ENCODE data around the gene MAD1L1.

Gene MAD1L1

GRCh38 chr7:1856161-1856887 lies 376.4 kb downstream of the MAD1L1 start:
- no peak for DNase-seq (ENCODE audit: low read depth in 1 of 2, low spot score in 1 of 2)

DNA sequence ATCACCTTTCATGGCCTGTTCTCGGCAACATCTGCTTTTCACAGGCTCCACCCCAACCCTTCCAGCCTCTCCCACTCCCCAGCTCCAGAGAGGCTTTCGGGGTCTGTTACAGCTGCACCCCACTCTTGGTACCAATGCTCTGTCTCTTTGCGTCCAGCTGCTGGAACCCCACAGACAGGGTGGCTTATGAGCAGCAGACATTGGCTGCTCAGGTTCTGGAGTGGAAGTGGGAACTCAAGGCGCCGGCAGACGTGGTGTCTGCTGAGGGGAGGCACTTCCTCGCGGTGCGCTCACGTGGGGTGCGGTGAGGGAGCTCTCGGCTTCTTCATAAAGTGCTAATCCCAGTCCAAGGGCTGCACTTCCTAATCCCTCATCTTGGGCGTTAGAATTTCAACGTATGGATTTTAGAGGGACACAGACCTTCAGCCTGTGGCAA lies 377.0 kb downstream of the MAD1L1 start:
- DNase-seq (ENCODE audit: low read depth in 1 of 2, low spot score in 1 of 2): no peak

GRCh38 chr7:1854866-1855724 lies 377.6 kb downstream of the MAD1L1 start:
- no peak for DNase-seq (ENCODE audit: low read depth in 1 of 2, low spot score in 1 of 2)

- DNase-seq (ENCODE audit: low read depth in 1 of 2, low spot score in 1 of 2): no peak
These were observed 378.5 kb downstream of the MAD1L1 start for GRCh38 chr7:1853986-1854865.

DNA sequence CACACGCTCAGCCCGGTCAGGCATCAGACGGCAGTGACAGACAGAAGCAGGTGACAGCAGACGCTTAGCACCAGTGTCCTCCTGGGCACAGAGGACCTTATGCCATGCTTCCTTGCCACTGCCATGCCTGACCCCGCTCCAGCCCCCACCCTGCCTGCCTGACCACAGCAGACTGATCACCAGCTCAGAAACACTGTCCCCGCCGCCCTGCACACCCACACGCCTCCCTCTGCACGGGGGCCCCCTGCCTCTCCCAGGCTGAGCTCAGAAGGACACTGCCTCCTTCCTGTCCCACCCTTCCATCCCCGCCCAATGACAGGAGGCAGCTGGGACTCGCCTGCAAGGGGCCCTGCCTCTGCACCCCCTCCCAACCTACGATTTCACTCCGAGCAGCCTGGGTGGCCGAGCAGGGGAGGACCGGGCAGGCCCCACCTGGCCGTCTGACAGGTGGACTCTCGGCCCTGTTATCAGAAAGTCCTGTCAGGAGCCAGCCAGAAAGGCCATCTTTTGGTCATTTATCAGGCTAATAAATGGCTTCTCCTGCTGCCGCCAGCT lies 379.2 kb downstream of the MAD1L1 start:
- no peak for DNase-seq (ENCODE audit: low read depth in 1 of 2, low spot score in 1 of 2)

- no peak for DNase-seq (ENCODE audit: low read depth in 1 of 2, low spot score in 1 of 2)
These were observed 380.0 kb downstream of the MAD1L1 start for GRCh38 chr7:1852517-1853430.

DNA sequence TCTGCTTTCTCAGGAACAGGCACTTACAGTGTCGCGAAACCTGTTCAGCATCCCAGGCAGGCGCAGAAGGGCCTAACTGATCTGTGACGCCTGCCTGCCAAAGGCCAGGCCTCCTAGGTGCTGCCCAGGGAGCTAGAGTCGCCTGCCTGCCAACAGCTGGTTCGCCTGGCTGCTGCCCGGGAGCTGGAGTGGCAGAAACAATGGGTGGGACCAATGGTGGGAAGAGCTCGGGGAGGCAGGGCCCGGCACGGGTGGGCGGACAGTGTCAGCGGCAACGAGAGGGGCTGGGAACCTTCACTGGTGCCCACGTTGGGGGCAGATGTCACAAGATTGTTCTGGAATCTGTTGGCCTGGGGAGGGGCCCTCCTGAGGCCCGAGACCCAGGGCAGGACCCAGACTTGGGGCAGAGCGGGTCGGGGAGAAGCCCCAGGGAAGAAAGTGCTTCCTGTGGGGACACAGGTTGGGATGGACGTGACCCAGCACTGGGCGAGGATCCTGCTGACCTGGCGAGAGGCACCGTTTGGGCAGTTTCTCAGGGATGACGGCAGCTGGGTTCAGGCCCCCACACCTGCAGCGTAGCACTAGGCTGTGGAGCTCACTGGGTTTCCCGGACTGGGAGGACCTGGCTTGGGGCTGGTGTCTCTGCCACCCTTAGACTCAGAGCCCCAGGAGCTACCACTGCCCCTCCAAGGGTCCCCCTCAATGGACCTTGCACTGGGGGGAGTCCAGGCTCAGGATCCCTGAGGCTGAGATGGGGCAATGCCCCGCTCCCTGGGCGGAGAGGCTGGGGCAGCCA lies 380.8 kb downstream of the MAD1L1 start:
- DNase-seq (ENCODE audit: low read depth in 1 of 2, low spot score in 1 of 2): no peak

GRCh38 chr7:1850976-1851571 lies 381.7 kb downstream of the MAD1L1 start:
- no peak for DNase-seq (ENCODE audit: low read depth in 1 of 2, low spot score in 1 of 2)

GRCh38 chr7:1850111-1850975 lies 382.4 kb downstream of the MAD1L1 start:
- DNase-seq (ENCODE audit: low read depth in 1 of 2, low spot score in 1 of 2): no peak

DNA sequence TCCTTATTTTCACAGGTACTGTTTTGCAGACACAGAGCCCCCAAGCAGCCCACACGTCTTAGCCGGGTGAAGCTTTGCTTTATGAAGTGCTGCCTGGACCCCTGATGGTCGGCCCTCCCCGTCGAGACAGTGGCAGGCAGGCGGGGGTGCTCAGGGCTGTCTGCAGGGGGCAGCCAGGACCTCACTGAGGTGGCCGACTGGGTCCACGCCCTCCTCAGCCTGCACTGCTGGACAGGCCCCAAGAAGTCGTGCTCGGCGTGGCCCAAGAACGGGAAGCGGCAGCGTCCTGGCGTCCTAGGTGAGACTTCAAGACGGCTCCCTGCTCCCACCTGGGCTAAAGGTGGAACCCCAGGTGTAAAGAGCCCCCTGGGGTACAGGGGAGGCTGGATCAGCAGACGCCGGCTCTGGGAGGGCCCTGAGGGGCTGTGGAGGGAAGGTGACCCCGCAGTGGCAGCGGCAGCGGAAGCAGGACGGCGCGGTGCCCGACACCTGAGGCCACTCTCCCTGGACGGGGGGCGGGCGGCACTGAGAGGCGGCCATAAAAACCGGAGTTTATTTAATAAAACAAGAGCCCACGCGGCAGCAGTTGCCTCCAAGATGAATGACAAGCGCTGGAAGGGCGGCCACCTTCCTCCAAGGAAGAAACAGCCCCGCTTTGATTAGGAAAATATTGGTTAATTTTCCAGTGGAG lies 383.2 kb downstream of the MAD1L1 start:
- DNase-seq (ENCODE audit: low read depth in 1 of 2, low spot score in 1 of 2): no peak

GRCh38 chr7:1848911-1849311 lies 383.8 kb downstream of the MAD1L1 start:
- DNase-seq (ENCODE audit: low read depth in 1 of 2, low spot score in 1 of 2): no peak

DNA sequence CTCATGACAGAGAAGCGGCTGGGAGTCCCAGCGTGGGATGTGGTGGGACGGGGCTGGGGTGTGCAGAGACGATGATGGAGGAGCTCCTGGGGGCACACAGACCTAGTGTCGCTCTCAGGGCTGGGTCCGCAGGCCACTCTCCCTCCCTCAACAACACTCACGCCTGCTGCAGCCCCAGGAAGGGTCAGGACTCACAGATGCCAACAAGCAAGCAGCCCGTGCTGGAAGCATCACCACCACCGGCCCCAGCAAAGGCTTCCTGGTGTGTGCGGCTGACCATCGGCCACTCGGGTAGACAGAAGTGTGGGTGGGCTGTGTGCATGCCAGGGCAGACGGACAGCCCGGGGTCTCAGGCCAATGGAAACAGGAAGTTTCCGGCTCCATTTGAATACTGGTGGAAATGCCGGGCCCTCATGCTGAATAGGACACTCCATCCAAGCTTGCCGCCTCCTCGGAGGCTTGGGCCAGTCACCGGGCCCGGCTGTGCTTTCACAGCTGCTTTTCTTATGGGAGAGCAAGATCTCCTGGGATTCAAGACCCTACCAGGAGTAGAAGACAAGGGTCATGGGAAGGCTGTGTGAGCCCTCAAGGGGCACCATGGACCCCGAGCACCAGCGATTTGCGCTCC lies 384.6 kb downstream of the MAD1L1 start:
- DNase-seq (ENCODE audit: low read depth in 1 of 2, low spot score in 1 of 2): no peak

- no peak for DNase-seq (ENCODE audit: low read depth in 1 of 2, low spot score in 1 of 2)
These were observed 385.3 kb downstream of the MAD1L1 start for GRCh38 chr7:1847260-1848001.

GRCh38 chr7:1846331-1847065 lies 386.2 kb downstream of the MAD1L1 start:
- no peak for DNase-seq (ENCODE audit: low read depth in 1 of 2, low spot score in 1 of 2)

DNA sequence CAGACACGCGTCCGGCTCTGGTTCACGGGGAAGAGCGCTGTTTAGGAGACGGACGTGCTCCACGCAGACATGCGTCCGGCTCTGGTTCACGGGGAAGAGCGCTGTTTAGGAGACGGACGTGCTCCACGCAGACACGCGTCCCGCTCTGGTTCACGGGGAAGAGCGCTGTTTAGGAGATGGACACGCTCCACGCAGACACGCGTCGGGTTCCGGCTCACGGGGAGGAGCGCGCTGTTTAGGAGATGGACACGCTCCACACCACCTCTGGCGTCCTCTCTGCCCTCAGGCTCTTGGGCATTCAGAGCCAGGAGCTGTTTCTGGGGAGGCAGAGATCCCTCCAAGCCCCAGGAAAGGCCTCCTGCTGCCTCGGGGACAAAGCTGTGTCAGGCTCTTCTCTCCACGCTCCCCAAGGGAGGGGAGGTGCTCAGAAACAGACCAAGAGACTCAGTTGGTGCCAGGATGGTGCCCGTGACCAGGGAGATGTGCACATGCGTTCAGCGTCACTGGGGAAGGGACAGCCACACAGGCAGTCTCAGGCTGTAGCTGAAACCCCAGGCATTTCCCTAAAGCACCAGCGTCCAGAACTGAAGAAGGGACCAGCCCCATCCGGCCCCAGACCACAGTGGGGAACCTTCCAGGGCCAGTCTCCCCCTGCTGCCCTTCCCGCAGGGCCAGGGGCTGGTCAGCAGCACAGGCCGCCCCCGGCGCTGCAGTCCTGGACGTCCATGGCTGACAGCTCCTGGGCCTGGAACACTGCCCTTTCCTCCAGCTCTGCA lies 387.0 kb downstream of the MAD1L1 start:
- DNase-seq (ENCODE audit: low read depth in 1 of 2, low spot score in 1 of 2): no peak

Data from activated T-helper 1 cell treated with anti-CD3 and anti-CD28 coated beads, Interleukin-2, amount 50 U/mL, for 16 hours (primary cell).